Lower lobe of right lung (tissue), 2 donors: ENCODE measurements around the gene SYNPO. TPM values are rescaled to one million over a fixed set of nuclear protein-coding genes. Genes with fewer than 3 reads are reported as not detected.
A peak's percentile ranks its signal among the peaks of the same experiment; 100 is the strongest.

Experiments used
- ATAC-seq, 2 donors: fragments of 200-7000 bp; cut with Tn5 transposase; one replicate each; pipeline ENCODE4 v1.9.1; 2020 to 2022; ENCODE audit warnings: mild to moderate bottlenecking in 2 of 2, moderate library complexity in 2 of 2
- DNase-seq: peaks from one replicate; pipeline ENCODE4 v3.0.0-alpha.2; 2020
- H3K27ac ChIP-seq: fragments of 200-600 bp; one replicate; pipeline ENCODE4 v1.8.0; 2022
- H3K27me3 ChIP-seq: fragments of 200-600 bp; one replicate; pipeline ENCODE4 v1.8.0; 2022; ENCODE audit warnings: low read depth
- H3K36me3 ChIP-seq: fragments of 200-600 bp; one replicate; pipeline ENCODE4 v1.8.0; 2022; ENCODE audit warnings: mild to moderate bottlenecking
- H3K4me1 ChIP-seq: fragments of 200-600 bp; one replicate; pipeline ENCODE4 v1.8.0; 2022
- H3K4me3 ChIP-seq: fragments of 200-600 bp; one replicate; pipeline ENCODE4 v1.8.0; 2022; ENCODE audit warnings: mild to moderate bottlenecking
- H3K9me3 ChIP-seq: fragments of 200-600 bp; one replicate; pipeline ENCODE4 v1.8.0; 2022
- CTCF ChIP-seq: fragments of 200-600 bp; IDR thresholded peaks from one replicate; pipeline ENCODE4 v1.8.0; 2022; ENCODE audit warnings: antibody characterized with exemption, mild to moderate bottlenecking
- intact Hi-C: fragments of 100-400 bp; cut with DNase I; formaldehyde crosslinking; loops from one replicate; pipeline ENCODE4 v1.11.0; 2022
- total RNA-seq: library from RNA; stranded (reverse); fragmentation: NEBNext Ultra II Directional; extraction: Animal tissue kit (Norgen Biotek cat#: 25700); gene quantifications from one replicate; pipeline ENCODE4 v1.2.1, GENCODE V29; 2021
- donor health status: DM: no; HTN: yes; CAD: no; lungs with severe emphysema.

The SYNPO gene
- total RNA-seq, 1 donor from 2014 or later = 90.6 TPM

- intact Hi-C loops = no loop called here
- Histone ChIP-seq H3K36me3 (no peaks in the 10 kb centered on the region), H3K27me3 (peaks cover 9% of the 10 kb centered on the region), H3K4me1 (peaks cover 23% of the 10 kb centered on the region), H3K4me3 (peak overlapping the region; percentile 64), H3K27ac (peak overlapping the region; percentile 19), H3K9me3 (no peaks in the 10 kb centered on the region)
- TF ChIP-seq CTCF = no peak
- ATAC-seq = peak; percentile 53 to 57
- no peak for DNase-seq
These were observed 31.2 kb downstream of the SYNPO start for GRCh38 chr5:150671509-150672236.

DNA sequence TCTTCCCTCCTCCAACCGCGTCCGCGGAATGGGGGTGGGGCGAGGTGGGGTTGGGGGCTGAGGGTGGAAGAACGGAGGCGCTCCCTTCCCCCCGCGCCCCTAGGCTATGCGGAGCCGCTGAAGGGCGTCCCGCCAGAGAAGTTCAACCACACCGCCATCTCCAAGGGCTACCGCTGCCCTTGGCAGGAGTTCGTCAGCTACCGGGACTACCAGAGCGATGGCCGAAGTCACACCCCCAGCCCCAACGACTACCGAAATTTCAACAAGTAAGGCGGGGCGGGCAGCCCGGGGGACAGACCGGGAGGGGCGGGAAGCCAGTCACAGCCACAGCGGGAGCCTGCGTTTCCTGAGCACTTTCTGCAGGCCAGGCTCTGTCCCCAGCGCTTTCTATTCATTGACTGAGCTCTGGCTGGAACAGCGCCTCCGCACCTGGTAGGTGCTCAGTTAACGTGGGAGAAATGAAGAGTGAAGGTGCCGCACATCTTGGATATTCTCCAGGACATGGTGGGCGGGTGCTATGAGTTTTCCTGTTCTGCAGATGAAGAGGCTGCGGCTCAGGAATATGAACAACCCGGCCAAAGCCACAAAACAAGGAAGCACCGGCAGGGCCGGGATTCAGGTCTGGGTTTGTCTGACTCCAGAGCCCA, 31.9 kb downstream of the SYNPO start:
- H3K9me3 ChIP-seq = no peaks in the 10 kb centered on the region
- peak; percentile 63 to 76 for ATAC-seq
- H3K36me3 ChIP-seq = no peaks in the 10 kb centered on the region
- intact Hi-C loops = no loop called here
- no peak for TF ChIP-seq CTCF
- H3K27ac ChIP-seq = no peak overlapping the region
- peaks cover 23% of the 10 kb centered on the region for H3K4me1 ChIP-seq
- H3K27me3 ChIP-seq = peaks cover 9% of the 10 kb centered on the region
- no peak for DNase-seq
- H3K4me3 ChIP-seq = peak overlapping the region; percentile 64

- Histone ChIP-seq H3K27ac (no peak overlapping the region), H3K4me1 (peaks cover 23% of the 10 kb centered on the region), H3K36me3 (no peaks in the 10 kb centered on the region), H3K4me3 (peak overlapping the region; percentile 64), H3K27me3 (peaks cover 9% of the 10 kb centered on the region), H3K9me3 (no peaks in the 10 kb centered on the region)
- TF ChIP-seq CTCF = no peak
- intact Hi-C loops = no loop called here
- ATAC-seq (no peak), DNase-seq (no peak)
These were observed 32.4 kb downstream of the SYNPO start for GRCh38 chr5:150672884-150673275.

DNA sequence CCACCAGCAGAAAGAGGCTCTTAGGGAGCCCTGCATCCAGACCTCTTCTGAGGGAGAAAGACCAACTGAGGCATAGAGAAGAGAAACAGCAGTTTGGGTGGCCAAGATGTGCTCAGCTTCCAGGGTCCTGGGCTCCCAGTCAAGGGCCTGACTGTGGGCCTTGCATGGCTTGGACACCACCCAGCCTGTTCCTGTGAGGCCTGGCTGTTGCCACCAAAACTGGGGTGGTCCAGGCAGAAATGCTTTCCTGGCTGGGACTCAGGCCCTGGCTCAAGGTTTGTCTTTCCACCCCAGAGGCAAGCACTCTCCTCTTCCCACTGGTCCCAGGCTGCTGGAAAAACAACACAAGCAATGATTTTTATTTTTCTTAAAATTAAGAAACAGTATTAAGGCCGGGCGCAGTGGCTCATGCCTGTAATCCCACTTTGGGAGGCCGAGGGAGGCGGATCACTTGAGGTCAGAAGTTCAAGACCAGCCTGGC, 33.9 kb downstream of the SYNPO start:
- DNase-seq = no peak
- no peak for ATAC-seq
- H3K9me3 ChIP-seq = no peaks in the 10 kb centered on the region
- no peak overlapping the region for H3K4me3 ChIP-seq
- peak overlapping the region; percentile 10 for H3K27ac ChIP-seq
- peaks cover 23% of the 10 kb centered on the region for H3K4me1 ChIP-seq
- TF ChIP-seq CTCF = no peak
- peaks cover 9% of the 10 kb centered on the region for H3K27me3 ChIP-seq
- H3K36me3 ChIP-seq = no peaks in the 10 kb centered on the region
- intact Hi-C loops = no loop called here

GRCh38 chr5:150675069-150675468, 34.6 kb downstream of the SYNPO start:
- no peak for ATAC-seq
- intact Hi-C loops = no loop called here

More at GRCh38 chr5:150675069-150675468, 34.6 kb downstream of the SYNPO start:
- no peak for DNase-seq
- H3K4me1 ChIP-seq = peaks cover 23% of the 10 kb centered on the region
- H3K4me3 ChIP-seq = no peak overlapping the region
- no peak overlapping the region for H3K27ac ChIP-seq
- no peaks in the 10 kb centered on the region for H3K9me3 ChIP-seq
- TF ChIP-seq CTCF = no peak
- H3K27me3 ChIP-seq = peaks cover 9% of the 10 kb centered on the region
- no peaks in the 10 kb centered on the region for H3K36me3 ChIP-seq
